GM12892 (cell line): ENCODE data around the gene POLA1.

Experiments
- DNase-seq: peaks from one replicate; pipeline ENCODE4 v3.0.0; 2011; ENCODE audit not compliant: insufficient read length
- FAIRE-seq: peaks from 2 replicates; lab custom pipeline; 2011; peaks lifted over from hg19 to GRCh38; lab: Jason Lieb, UNC
- POLR2A ChIP-seq: IDR thresholded peaks from 2 replicates; pipeline ENCODE4 v1.6.1; 2011; ENCODE audit warnings: low read depth, low read length, control low read depth
- POLR2AphosphoS5 ChIP-seq: IDR thresholded peaks from 2 replicates; pipeline ENCODE4 v1.6.1; 2011; ENCODE audit warnings: low read depth, low read length, control low read depth
- TAF1 ChIP-seq: IDR thresholded peaks from 2 replicates; pipeline ENCODE4 v1.6.1; 2011; ENCODE audit warnings: low read depth, mild to moderate bottlenecking, control low read depth, low read length, borderline replicate concordance

The POLA1 gene

GRCh38 chrX:24659646-24660045 is 34.1 kb upstream of the POLA1 start:
- DNase-seq (no peak), FAIRE-seq (no peak)
- TF ChIP-seq TAF1: no peak
- TF ChIP-seq POLR2AphosphoS5: no peak
- no peak for TF ChIP-seq POLR2A

GRCh38 chrX:24661292-24661691 is 32.4 kb upstream of the POLA1 start:
- no peak for FAIRE-seq
- DNase-seq: no peak
- TF ChIP-seq TAF1 (no peak), POLR2AphosphoS5 (no peak), POLR2A (no peak)

- DNase-seq (no peak), FAIRE-seq (no peak)
- TF ChIP-seq POLR2A (no peak), TAF1 (no peak), POLR2AphosphoS5 (no peak)
Measured at GRCh38 chrX:24662352-24662751, 31.4 kb upstream of the POLA1 start.

- DNase-seq (no peak), FAIRE-seq (no peak)
- TF ChIP-seq POLR2AphosphoS5 (no peak), TAF1 (no peak), POLR2A (no peak)
Measured at GRCh38 chrX:24668111-24668510, 25.6 kb upstream of the POLA1 start.

GRCh38 chrX:24672701-24673190 is 21.0 kb upstream of the POLA1 start:
- FAIRE-seq (no peak), DNase-seq (no peak)
- TF ChIP-seq POLR2AphosphoS5: no peak
- TF ChIP-seq POLR2A: no peak
- no peak for TF ChIP-seq TAF1

GRCh38 chrX:24673424-24673823 is 20.3 kb upstream of the POLA1 start:
- no peak for DNase-seq
- FAIRE-seq: no peak

GRCh38 chrX:24676403-24677024 is 17.2 kb upstream of the POLA1 start:
- peak; percentile 63 for FAIRE-seq
- no peak for DNase-seq
- no peak for TF ChIP-seq POLR2A
- no peak for TF ChIP-seq POLR2AphosphoS5
- TF ChIP-seq TAF1: no peak

More at GRCh38 chrX:24673424-24673823, 20.3 kb upstream of the POLA1 start:
- TF ChIP-seq POLR2A (no peak), TAF1 (no peak), POLR2AphosphoS5 (no peak)

GRCh38 chrX:24682739-24683432 is 10.8 kb upstream of the POLA1 start:
- DNase-seq: no peak
- no peak for FAIRE-seq
- TF ChIP-seq POLR2AphosphoS5: no peak
- no peak for TF ChIP-seq POLR2A
- TF ChIP-seq TAF1: no peak

- TF ChIP-seq TAF1 (no peak), POLR2AphosphoS5 (no peak), POLR2A (no peak)
- DNase-seq (no peak), FAIRE-seq (no peak)
Measured at GRCh38 chrX:24684048-24684447, 9.7 kb upstream of the POLA1 start.

GRCh38 chrX:24692305-24692704 is 1.4 kb upstream of the POLA1 start:
- TF ChIP-seq POLR2AphosphoS5: no peak
- no peak for TF ChIP-seq TAF1
- no peak for TF ChIP-seq POLR2A
- FAIRE-seq (no peak), DNase-seq (no peak)

GRCh38 chrX:24694825-24695224 is 1.1 kb downstream of the POLA1 start:
- DNase-seq (no peak), FAIRE-seq (no peak)
- no peak for TF ChIP-seq POLR2A
- no peak for TF ChIP-seq POLR2AphosphoS5
- no peak for TF ChIP-seq TAF1

GRCh38 chrX:24696294-24696693 is 2.6 kb downstream of the POLA1 start:
- DNase-seq (no peak), FAIRE-seq (no peak)
- TF ChIP-seq POLR2AphosphoS5 (no peak), POLR2A (no peak), TAF1 (no peak)
